B cell (primary cell): ENCODE results near the gene LIPE.

Source experiments
- CTCF ChIP-seq: fragments of 200-600 bp; IDR thresholded peaks from one replicate; pipeline ENCODE4 v1.8.0; 2022; ENCODE audit warnings: antibody characterized with exemption, mild to moderate bottlenecking
- EZH2 ChIP-seq: IDR thresholded peaks from 2 replicates; pipeline ENCODE4 v1.6.1; 2012; ENCODE audit warnings: borderline replicate concordance, low read depth, mild to moderate bottlenecking, moderate library complexity, low read length; ENCODE audit not compliant: insufficient read depth, poor library complexity, severe bottlenecking

GRCh38 chr19:42378225-42379215 lies 48.7 kb downstream of the LIPE start:
- TF ChIP-seq CTCF (no peak), EZH2 (no peak)
